Stimulated activated CD4-positive, alpha-beta T cell treated with anti-CD3 and anti-CD28 coated beads, Interleukin-1b, Interleukin-23, amount 100 ng/mL, for 24 hours (primary cell): ENCODE measurements around the gene ZSWIM4.
A peak's percentile ranks its signal among the peaks of the same experiment; 100 is the strongest.
"Not testable (repeated sequence)": the region's sequence is repeated elsewhere in the genome, so short reads cannot be mapped to it uniquely, and the experiment has no call there.

ENCODE experiments used
- DNase-seq, 4 experiments: peaks; one replicate each; pipeline ENCODE4 v3.0.0-alpha.2; 2020; ENCODE audit warnings: low read depth in 4 of 4, low spot score in 1 of 4

Gene ZSWIM4

DNA sequence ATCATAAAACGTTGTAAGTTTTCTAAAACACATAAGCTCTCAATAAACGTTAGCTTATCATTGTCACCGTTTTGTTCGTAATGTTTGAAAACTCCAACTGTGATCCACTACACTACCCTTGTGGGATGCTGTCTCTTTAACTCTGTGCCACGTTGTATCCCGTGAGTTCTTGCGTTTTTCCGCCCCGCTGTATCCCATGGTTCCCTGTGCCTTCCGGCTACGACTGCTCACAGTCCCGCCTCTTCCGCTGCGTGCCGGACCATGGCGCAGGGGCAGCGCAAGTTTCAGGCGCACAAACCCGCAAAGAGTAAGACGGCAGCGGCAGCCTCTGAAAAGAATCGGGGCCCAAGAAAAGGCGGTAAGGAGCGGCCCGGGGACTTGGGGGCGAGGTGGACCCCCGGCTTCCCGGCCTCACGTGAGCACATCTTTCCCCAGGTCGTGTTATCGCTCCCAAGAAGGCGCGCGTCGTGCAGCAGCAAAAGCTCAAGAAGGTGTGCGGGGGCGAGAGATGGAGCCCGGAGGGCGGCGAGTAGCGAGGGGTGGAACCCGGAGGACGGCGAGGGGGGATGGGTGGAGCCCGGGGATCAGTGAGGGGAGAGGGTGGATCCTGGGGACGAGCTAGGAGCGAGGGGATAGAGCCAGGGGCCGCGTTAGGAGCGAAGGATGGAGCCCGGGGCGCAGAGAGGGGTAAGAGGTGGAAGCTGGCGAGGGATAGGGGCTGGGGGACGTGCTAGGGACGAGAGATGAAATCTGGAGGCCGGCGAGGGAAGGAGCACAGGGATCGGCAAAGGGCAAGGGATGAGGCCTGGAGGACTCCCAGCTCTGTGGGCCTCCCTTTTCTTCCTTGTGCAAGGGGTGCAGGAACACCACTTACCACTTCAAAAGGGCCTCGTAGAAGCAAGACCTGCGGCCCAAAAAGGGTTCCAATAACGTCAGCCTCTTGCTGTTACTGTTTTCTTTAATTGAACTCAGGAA, 20.7 kb upstream of the ZSWIM4 start, which contains the start of gene C19orf53:
Gene C19orf53, plus strand, starts transcription at position 240 of the 975 bp plus-strand sequence. Its CDS starts 22 bp downstream, at position 262.
- DNase-seq, result peak; percentile 68 to 83 (median 80)

DNA sequence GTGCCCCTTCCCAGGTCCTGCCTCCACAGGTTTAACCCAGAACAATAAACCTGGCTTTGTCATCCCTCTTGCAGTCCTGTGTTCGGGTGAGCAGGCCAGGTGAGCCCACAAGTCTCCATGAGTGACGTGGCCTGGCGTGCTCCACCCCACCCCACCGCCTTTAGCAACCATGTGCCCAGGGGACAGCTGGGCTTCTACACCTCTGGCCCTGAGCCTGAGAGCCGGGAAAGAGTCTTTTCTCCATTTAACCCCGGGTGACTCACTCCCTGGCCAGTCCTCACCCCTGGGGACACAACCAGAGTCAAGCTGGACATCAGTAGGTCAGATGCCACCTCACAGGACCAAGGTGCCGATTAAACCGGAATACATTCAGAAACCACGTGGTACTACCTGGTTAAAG, 16.8 kb upstream of the ZSWIM4 start:
- no peak for DNase-seq

DNA sequence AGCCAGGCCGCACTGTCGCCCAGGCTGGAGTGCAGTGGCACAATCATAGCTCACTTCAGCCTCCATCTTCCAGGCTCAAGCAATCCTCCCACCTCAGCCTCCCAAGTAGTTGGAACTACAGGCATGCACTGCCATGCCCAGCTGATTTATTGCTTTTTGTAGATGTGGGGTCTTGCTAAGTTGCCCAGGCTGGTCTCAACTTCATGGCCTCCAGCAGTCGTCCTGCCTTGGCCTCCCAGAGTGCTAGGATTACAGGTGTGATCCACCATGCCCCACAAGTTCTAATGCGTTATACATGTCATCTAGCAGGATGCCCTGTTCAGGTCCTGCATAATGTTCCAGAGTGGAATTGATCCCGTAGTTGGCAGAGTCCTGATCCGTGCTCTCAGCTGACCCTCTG, 16.4 kb upstream of the ZSWIM4 start:
- DNase-seq, result no peak

DNA sequence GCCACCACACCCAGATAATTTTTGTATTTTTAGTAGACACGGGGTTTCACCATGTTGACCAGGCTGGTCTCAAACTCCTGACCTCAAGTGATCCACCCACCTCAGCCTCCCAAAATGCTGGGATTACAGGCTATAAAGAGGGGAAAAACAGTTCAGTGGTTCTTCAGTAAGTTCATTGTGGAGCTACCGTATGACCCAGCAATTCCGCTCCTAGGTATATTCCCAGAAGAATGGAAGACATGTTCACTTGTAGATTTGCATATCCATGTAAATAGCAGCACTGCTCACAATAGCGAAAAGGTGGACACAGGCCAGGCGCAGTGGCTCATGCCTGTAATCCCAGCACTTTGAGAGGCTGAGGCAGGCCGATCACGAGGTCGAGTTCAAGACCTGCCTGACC, 15.4 kb upstream of the ZSWIM4 start:
- DNase-seq, result not testable (repeated sequence)

DNA sequence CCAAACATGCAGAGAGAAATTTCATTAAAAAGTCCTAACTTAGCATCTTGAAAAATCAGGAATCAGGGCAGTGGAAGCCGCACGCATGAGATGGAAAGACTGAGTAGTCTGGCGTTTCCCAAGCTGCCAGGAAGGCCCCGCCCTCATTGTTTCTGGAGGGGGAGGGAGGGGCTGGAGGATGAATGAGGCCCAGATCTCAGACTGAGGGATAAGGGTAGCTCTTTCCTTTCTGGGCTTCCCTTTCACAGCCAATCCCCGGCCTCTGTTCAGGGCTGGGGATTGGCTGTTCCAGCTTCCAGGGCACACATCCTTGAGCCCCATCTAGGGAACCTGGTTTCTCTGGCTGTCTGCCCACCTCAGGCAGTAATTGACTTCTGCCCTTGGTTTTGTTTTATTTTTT, 13.7 kb upstream of the ZSWIM4 start:
- no peak for DNase-seq

DNA sequence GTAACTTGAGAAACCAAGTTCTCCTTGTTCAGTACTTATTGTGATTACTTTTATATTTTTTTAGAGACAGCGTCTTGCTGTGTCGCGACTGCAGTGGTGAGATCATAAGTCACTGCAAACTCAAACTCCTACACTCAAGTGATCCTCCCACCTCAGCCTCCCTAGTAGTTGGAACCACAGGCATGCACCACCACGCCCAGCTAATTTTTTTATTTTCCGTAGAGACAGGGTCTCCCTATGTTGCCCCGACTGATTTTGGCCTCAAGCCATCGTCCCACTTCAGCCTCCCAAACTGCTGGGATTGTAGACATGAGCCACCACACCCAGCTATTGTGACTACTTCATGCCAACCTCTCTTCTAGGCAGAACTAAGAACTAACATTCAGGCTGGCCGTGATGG, 12.7 kb upstream of the ZSWIM4 start:
- no peak for DNase-seq

DNA sequence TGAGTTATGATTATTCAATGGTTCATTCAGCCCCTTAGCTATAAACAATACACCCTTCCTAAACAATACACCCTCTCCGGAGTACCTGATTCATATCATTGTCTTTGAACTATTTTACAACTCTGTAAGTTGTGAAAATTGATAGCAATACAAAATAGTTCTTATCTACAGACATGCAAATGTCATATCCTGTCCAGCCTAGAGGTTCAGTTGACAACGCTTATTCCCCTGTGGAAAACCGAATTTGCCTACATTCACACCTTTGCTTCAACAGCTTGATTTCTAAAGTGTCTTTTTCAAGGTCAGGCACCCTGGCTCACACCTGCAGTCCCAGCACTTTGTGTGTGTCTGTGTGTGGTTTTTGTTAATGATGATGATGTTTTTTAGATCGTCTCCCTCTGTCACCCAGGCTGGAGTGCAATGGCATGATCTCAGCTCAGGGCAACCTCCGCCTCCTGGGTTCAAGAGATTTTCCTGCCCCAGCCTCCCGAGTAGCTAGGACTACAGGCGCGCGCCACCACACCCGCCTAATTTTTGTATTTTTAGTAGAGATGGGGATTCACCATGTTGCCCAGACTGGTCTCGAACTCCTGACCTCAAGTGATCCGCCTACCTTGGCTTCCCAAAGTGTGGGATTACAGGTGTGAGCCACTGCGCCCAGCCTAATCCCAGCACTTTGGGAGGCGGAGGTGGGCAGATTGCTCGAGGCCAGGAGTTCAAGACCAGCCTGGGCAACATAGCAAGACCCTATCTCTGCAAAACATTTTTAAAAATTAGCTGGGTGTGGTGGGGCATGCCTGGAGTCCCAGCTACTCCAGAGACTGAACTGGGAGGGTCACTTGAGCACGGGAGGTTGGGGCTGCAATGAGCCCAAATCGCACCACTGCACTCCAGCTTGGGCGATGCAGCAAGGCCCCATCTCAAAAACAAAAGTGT, 11.4 kb upstream of the ZSWIM4 start:
- no peak for DNase-seq

DNA sequence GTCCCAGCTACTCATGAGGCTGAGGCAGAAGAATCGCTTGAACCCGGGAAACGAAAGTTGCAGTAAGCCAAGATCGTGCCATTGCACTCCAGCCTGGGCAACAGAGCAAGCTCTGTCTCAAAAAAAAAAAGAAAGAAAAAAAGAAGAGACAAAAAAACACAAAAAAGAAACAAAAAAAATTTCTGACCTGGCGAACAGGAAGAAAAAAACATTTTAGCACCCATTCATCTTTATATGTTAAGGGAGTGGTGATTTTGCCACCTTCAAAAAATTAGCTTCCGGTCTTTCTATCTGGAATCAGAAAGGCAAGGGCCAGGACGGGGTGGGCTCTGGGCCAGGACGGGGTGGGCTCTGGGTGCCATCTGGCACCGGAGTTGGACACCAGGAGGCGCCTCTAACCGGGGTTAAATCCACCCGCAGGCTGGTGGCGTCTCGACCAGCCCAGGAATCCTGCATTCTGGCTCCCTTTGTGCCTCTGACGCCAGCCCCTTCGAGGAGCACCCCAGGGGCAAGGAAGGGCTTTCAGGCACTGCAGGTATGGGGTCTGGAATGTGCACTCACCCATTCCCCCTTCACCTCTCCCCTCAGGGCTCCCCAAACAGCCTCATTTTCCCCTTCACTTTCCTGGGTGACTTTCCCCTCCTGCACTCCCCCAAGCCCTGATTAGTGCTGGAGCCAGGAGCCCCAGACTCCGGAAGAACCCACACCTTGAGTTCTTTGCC, 10.4 kb upstream of the ZSWIM4 start:
- DNase-seq, result peak; percentile 31 to 58 (median 47)

DNA sequence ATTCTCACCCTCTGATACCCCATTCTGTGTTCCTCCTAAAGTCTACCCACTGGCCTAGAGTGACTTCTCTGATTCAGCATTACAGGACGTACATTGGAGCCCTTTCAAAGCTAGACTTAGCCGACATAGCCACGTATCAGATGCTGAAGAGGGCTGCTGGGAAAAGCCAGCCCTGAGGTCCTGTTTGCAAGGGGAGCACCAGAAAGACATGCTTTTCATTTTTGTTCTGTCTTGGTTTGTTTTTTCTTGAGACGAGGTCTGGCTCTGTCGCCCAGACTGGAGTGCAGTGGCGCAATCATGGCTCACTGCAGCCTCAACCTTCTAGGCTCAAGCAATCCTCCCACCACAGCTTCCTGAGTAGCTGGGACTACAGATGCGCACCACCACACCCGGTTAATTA, 6.3 kb upstream of the ZSWIM4 start:
- DNase-seq, result no peak

DNA sequence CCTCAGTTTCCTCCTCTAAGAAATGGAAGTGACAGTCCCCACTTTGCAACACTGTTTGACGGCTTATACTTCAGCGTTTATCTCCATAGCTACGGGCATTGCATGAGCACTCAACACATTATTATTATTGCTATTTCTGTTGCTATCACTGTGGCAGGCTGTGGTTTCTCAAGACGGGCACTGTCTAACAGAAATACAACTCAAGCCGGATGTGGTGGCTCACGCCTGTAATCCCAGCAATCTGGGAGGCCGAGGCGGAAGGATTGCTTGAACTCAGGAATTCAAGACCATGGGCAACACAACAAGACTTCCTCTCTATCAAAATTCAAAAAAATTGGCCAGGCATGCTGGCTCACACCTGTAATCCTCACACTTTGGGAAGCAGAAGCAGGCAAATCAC, 4.9 kb upstream of the ZSWIM4 start:
- no peak for DNase-seq

DNA sequence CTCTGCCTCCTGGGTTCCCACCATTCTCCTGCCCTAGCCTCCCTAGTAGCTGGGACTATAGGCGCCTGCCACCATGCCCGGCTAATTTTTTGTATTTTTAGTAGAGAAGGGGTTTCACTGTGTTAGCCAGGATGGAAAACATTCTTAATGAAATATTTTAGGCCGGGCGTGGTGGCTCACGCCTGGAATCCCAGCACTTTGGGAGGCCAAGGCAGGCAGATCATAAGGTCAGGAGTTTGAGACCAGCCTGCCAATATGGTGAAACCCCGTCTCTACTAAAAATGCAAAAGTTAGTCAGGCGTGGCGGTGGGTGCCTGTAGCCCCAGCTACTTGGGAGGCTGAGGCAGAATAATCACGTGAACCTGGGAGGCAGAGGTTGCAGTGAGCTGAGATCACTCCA, 1.9 kb upstream of the ZSWIM4 start:
- not testable (repeated sequence) for DNase-seq

DNA sequence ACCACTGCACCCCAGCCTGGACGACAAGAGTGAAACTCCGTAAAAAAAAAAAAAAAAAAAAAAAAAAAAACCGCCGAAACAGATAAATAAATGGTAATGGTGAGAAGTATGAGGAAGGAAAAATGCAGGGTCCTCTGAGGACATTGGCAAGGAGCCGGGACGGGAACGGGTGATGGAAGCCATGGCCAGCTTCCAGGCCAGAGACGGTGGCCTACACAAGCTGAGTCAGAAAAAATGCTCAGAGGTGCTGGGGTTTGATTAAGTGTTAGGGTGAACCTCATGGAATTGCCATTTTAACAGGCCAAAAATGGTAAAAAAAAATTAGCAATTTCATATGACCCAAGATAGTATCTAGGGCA, 866 bp upstream of the ZSWIM4 start:
- no peak for DNase-seq

DNA sequence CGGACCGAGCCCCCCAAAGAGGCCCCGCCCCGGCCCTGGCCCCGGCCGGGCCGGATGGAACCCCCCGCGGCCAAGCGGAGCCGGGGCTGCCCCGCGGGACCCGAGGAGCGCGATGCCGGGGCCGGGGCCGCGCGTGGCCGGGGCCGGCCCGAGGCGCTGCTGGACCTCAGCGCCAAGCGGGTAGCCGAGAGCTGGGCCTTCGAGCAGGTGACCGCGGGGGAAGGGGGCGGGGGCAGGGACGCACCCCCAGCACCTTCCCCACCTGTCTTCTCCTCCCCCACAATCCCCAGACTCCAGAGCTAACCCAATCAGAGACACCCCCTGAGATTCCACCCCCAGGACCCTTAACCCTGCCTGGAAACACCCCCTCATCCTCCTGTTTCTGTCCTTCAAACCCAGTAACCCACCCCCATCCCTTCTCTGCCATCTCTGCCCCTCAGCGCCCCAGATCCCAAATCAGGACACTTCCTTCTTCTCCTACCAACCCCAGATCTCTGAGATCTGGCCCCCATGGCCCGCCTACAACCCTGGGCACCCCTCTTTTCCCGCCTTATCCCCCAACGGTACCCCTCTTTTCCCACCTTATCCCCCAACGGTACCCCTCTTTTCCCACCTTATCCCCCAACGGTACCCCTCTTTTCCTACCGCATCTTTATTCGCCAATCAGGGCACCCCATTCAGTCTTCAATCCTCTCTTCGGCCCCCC, 505 bp downstream of the ZSWIM4 start:
- no peak for DNase-seq

DNA sequence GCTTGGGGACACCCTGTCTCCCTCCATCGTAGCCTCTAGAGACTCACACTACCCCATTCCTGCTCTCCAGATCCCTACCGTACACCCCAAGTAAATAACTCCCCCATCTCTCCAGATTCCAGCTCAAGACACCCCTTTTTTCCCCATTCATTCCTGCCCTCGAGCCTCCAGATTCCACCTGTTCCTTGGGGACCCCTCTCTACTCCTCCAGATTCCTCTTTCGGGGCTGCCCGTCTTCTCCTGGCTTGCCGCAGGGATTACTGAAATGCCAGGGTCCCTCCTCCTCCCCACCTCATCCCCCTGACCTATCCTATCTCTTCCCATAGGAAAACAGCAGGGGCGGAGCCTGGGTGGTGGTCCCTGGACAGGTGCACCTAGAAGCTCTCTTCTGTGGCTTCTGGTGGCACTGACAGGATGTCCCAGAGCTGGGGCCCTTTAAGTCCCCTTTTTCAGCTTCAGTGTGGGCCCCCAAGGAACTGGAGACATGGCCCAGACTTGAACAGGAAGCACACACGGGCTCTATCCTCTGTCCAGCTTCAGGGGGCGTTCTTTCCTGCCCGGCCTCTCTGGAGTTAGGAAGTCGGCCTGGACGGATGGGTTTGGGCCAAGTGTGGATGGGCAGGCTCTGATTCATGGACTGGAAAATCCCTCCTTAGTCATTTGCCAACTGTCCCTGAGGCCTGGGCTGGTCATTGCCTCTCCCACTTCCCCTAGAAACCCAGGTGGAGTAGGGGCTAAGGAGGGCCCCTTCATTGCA, 1.2 kb downstream of the ZSWIM4 start:
- DNase-seq, result no peak

DNA sequence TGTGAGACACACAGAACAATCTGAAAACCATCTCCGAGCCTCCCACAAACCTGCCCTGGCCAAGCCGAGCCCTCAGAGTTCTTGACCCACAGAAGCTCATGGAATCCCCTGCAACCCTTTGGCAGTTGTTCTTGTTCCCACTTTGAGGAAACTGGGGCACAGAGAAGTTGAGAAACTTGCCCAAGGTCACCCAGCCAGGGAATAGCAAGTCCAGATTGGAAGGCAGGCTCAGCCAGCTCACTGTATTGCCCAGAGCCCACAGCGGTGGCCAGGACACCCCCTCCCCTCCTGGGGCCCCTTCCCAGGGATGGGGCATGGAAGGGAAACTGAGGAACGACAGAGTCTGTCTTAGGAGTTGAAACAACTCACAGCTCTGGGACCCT, 1.8 kb downstream of the ZSWIM4 start:
- no peak for DNase-seq

DNA sequence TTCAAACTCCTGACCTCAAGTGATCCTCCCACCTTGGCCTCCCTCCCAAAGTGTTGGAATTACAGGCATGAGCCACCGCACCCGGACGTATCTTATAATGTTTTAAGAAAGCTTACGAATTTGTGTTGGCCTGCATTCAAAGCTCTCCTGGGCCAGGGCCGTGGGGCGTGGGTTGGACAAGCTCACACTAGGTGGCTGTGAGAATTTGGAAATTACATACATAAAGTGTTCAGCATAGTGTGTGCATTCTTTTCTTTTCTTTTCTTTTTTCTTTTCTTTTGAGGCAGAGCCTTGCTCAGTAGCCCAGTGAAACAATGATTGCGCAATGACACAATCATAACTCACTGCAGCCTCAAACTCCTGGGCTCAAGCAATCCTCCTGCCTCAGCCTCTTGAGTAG, 2.6 kb downstream of the ZSWIM4 start:
- DNase-seq, result no peak

DNA sequence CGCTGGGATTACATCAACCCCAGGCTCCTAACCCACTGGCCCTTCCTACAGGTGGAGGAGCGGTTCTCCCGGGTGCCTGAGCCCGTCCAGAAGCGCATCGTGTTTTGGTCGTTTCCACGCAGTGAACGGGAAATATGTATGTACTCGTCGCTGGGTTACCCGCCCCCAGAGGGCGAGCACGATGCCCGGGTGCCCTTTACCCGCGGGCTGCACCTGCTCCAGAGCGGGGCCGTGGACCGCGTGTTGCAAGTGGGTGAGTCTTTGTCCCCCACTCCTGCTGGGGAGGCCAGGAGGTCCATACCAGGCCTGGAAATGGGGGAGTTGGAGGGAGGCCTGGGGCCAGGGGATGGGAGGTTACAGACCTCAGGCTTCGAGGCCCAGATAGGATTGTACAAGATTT, 4.4 kb downstream of the ZSWIM4 start:
- DNase-seq, result no peak

DNA sequence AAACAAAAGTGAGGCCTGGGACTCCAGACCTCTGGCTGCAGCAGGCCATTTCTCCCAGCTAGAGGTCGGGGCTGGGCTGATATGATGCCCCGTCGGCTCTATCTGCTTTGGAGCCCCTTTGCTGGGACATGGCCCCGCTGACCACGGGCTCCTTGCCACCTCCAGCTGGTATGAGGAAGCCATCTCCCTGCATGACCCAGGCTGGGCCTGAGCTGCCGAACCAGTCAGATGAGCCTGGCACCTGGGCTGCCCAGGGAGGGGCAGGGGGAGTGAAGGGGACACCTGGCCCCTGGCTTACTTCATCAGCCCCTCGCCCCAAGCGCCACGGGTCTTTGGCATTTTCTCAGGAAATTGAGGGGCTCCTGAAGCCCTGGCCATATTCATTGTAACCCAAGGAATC, 7.8 kb downstream of the ZSWIM4 start:
- DNase-seq, result no peak

DNA sequence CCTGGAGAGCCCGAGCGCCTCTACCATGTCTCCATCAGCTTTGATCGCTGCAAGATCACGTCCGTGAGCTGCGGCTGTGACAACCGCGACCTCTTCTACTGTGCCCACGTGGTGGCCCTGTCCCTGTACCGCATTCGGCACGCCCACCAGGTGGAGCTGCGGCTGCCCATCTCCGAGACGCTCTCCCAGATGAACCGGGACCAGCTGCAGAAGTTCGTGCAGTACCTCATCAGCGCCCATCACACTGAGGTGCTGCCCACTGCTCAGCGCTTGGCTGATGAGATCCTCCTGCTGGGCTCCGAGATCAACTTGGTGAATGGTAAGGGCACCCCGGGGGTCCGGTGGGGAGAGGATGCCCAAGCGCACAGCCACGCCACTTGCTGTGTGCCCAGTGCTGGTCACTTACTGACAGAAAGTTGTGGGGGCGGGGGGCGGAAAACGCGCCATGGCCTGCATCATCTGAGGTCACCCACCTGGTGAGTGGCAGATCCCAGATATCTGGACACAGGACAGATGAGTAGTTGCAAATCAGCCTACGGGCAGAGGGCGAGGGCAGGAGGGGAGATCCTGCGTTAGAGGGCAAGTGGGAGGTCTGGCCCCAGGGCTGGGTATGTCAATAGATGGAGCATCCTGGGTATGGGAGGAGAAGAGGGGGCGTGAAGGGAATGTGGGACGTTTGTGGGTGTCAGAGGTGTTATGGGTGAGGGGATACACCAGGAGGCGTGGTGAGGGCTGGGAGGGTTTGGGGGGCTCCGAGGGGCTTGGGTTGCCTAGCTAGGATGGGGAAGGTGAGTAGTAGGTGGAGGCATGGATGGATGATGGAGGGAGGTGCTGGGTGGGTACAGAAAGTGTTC, 9.8 kb downstream of the ZSWIM4 start:
- no peak for DNase-seq
